GM11168 (cell line): ENCODE results near the gene TAOK3.
"Not testable (repeated sequence)": the region's sequence is repeated elsewhere in the genome, so short reads cannot be mapped to it uniquely, and the experiment has no call there.

Experiments
- in situ Hi-C: fragments of 300-500 bp; cut with MboI; formaldehyde crosslinking; loops from one replicate; pipeline ENCODE4 v1.12.0; 2022; ENCODE audit warnings: low sequenced_read_pairs; ENCODE audit not compliant: unreplicated experiment

TAOK3 gene

GRCh38 chr12:118374909-118375308 lies 2.2 kb upstream of the TAOK3 start:
- in situ Hi-C loops, result loop anchor here (5.0 to 25.0 kb wide), 2 partner anchors 198 to 488 kb away; no protein-coding TSS in a partner anchor

DNA sequence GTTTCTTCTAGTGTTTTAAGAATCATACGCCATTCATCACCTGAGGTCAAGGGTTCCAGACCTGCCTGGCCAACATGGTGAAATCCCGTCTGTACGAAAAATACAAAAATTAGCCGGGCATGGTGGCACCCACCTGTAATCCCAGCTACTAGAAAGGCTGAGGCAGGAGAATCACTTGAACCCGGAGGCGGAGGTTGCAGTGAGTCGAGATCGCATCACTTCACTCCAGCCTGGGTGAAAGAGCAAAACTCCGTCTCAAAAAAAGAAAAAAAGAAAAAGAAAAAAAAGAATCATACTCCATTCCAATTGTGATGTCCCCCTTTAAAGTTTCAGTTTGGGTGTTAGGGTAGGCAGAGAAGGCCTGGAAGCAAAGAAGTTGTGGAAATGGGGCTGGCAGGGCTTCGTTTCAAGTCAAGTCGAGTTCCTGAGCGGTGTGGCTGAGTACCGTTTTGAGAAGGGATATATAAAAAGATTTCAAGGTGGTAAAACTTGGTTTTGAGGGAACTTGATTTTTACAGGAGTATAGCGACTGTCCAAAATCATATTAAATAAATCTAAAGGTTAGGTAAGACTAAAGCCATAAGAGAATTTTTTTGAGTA lies 1.5 kb upstream of the TAOK3 start:
- in situ Hi-C loops, result loop anchor here (5.0 kb wide), 1 partner anchor 197 kb away; no protein-coding TSS in a partner anchor

DNA sequence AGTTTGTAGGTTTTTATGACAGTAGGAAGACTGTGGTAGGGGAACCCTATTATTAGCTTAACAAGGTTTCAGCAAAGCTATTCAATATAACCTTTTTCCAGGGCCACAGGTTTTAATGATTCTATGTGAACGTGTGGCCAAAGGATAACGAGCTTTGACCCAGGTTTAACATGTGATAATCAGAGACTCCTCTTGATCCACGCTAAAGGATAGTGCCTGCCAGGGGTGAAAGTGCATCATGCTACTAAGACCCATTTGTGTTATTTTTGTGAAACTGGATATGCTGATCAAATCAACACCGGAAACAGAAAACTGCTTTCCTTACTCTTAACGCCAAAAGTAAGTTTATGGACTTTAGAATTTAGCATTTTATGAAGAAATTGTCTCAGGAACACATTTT lies 909 bp upstream of the TAOK3 start:
- in situ Hi-C loops, result loop anchor here (5.0 kb wide), 1 partner anchor 196 kb away; no protein-coding TSS in a partner anchor

DNA sequence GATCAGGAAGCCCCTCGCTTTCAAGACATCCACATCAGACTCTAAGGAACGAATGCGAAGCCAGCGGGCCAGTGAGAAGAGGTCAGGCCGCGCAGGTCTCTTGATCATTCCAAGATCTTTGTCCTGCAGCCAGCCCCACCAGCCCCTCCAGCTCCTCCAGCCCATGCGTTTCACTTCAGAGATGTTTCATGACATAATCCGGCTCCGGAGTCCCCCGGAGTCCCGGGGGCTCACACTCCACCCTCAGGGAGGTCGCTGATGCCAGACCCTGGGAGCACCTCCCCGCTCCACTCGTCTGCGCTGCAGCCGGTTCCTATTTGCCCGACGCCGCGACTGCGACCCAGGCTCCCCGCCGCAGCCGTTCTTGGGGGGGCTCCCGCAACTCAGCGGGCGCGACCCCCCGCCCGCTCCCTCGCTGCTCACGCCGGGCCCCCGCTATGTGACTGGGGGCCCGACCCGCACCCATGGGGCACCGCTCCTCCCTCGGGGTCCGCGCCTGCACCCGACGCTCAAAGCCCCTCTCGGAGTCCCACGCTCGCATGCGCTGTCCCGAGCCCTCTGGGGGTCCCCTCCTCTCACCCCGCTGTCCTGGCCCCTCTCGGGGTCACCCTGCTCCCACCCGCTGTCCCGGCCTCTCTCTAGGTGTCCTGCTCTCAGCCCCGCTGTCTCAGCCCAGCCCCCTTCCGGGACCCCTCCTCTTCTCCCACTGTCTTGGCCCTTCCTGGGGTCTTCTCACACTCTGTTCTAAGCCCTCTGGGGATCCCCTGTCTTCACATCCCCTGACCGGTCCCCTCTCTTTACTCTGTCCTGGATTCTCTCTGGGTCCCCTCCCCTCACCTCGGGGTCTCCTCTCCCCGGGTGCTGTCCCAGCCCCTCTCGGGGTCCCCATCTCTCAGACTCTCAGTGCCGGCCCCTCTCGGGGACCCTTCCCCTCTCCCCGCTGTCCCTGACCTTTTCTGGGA lies 1.1 kb downstream of the TAOK3 start:
- in situ Hi-C loops, result loop anchor here (5.0 kb wide), 1 partner anchor 194 kb away; no protein-coding TSS in a partner anchor

- in situ Hi-C loops, result loop anchor here (5.0 kb wide), 1 partner anchor 193 kb away; no protein-coding TSS in a partner anchor
Measured at GRCh38 chr12:118370601-118371000, 2.1 kb downstream of the TAOK3 start.

DNA sequence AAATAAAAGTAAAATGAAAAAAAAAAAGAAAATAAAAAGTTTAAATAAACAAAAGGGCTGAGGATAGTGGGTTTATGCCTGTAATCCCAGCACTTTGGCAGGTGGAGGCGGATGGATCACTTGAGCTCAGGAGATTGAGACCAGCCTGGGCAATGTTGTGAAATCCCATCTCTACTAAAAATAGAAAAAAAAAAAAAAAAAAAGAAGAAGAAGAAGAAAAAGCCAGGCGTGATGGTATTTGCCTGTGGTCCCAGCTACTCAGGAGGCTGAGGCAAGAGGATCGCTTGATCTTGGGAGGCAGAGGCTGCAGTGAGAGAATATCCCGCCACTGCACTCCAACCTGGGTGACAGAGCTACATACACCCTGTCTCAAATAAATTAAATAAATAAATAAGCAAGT lies 3.9 kb downstream of the TAOK3 start:
- in situ Hi-C loops, result no loop called here

DNA sequence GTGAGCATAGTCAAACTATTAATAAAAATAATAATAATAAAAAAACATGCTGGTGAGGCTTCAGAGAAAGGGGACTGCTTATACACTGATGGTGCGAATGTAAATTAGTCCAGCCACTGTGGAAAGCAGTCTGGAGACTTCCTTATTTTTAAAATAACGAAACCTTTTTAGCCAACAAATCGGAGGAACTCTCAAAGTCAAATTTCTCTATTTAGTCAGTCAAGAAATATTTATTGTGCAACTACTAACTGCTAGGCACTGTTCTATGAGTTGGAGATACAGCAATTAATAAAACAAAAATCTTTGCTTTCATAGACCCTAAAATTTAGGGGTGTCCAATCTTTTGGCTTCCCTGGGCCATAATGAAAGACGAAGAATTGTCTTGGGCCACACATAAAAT lies 10.8 kb downstream of the TAOK3 start:
- in situ Hi-C loops, result no loop called here

DNA sequence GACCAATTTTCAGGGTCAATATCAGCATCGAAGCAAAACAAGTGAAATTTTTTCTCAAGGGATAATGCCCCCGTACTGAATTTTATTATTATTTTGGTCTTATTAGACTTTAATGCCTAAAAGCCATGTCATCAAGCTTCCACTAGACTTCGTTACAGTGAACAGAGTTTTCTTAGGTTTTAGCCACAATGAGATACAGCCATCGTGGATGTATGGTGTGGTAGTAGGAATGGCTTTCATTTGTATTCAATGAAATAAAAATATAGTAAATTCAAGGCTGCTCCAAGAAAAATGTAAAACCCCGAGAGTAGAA lies 11.7 kb downstream of the TAOK3 start:
- in situ Hi-C loops, result no loop called here

DNA sequence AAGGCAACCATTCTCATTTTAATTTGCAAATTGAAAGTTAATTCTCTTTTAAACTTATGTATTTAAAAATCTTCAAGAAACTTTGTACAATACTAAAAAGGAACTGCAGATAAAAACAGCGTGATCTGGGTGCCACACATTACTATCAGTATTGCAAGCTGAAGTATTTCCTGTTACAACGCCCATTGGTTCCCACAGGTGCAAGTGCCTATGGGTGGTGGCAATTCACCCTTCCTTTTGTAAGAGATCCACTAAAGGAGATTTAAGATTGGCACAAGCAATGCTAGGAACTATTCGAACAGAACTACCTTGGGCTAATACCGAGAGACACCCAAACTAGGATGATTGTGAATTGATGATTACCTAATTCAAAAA lies 13.2 kb downstream of the TAOK3 start:
- in situ Hi-C loops, result no loop called here

GRCh38 chr12:118358612-118359540 lies 13.8 kb downstream of the TAOK3 start:
- in situ Hi-C loops, result no loop called here

- in situ Hi-C loops, result no loop called here
Measured at GRCh38 chr12:118358008-118358359, 14.7 kb downstream of the TAOK3 start.

DNA sequence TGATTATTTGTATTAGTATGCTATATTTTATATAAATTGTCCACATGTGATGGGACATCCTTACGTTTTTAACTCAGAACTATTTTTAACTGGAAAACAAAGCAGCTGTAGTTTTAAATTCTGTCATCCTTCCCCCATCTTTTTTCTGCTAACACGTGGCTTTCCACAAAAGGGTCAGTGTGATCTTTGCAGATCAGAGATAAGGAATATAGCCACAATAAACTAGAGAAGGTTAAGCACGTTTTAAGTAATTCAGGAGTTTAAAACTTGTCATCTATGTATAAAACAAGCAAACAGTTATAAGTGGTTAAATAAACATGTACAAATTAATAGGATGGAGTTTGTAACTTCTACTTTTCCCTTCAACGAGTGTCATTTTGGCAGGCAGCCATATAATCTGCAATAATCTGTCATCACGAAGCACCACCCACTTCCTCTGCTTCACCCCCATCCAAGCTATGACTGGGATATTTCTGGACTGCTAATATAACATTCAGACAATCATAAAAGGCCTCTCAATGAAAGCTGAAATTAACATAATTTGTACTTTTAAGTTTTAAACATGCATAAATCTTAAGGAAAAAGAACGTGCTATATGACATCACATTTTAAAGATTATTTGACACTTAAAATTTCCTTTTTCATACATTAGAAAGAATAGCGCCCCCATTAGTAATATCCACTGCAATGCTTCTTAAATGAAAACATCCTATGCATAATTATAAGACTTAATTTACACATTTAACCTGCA lies 15.3 kb downstream of the TAOK3 start:
- in situ Hi-C loops, result no loop called here

- in situ Hi-C loops, result no loop called here
Measured at GRCh38 chr12:118356809-118357256, 15.9 kb downstream of the TAOK3 start.

- in situ Hi-C loops, result no loop called here
Measured at GRCh38 chr12:118355843-118356242, 16.9 kb downstream of the TAOK3 start.

DNA sequence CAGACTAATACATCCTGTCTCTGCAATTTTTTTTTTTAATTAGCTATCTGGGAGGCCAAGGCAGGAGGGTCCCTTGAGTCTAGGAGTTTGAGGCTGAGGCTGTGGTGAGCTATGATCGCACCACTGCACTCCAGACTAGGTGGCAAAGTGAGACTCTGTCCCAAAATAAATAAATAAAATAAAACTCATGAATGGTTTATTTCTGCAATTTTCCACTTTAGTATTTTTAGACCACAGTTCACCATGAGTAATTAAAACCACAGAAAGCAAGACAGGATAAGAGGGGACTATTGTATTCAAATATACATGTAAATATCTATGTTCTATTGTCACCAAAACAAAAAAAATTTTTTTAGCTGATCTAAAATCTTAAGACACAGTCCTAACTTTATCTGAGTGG lies 17.8 kb downstream of the TAOK3 start:
- in situ Hi-C loops, result no loop called here

- in situ Hi-C loops, result not testable (repeated sequence)
Measured at GRCh38 chr12:118354503-118354902, 18.2 kb downstream of the TAOK3 start.

DNA sequence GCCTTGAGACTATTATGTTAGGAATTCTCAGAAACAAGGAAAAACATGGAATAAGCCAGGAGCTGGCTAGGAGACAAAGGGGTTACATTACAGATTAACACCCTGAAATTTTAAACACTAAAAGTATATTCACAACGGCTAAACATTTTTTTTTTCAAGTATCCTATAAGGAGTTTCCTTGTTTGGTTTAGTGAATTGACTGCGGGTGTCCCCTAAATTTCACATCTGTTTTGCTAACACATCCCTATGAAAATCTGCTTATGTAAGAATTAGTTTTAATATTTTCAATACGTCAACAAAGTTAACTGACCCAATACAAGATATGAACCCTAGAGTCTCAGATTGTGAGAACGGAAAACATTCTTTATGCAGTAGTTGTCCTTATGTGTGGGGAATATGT lies 19.0 kb downstream of the TAOK3 start:
- in situ Hi-C loops, result no loop called here

- in situ Hi-C loops, result no loop called here
Measured at GRCh38 chr12:118350908-118351559, 21.7 kb downstream of the TAOK3 start.

- in situ Hi-C loops, result no loop called here
Measured at GRCh38 chr12:118347916-118348315, 24.8 kb downstream of the TAOK3 start.
